Upper lobe of left lung (tissue), 4 donors: ENCODE results near the gene NAA25.

ENCODE experiments used
- POLR2A ChIP-seq, 4 donors: fragments of 450-650 bp; IDR thresholded peaks; one replicate each; pipeline ENCODE4 v1.5.1; 2016 to 2017; ENCODE audit warnings: antibody characterized with exemption in 4 of 4, mild to moderate bottlenecking in 2 of 4
- POLR2AphosphoS5 ChIP-seq, 2 donors: sonication (generic); formaldehyde crosslinking; IDR thresholded peaks; one replicate each; pipeline ENCODE4 v1.5.1; 2017; ENCODE audit warnings: antibody characterized with exemption in 2 of 2
- TF ChIP-seq, protein P1 (sequence below), 6 experiments: fragments of 450-650 bp in 4 of 6; fragments of 200-600 bp in 2 of 6; sonication (generic) in 2 of 6; IDR thresholded peaks; one replicate each; pipeline ENCODE4 v1.5.1; 2016 to 2019; ENCODE audit warnings: antibody characterized with exemption in 6 of 6

DNA sequence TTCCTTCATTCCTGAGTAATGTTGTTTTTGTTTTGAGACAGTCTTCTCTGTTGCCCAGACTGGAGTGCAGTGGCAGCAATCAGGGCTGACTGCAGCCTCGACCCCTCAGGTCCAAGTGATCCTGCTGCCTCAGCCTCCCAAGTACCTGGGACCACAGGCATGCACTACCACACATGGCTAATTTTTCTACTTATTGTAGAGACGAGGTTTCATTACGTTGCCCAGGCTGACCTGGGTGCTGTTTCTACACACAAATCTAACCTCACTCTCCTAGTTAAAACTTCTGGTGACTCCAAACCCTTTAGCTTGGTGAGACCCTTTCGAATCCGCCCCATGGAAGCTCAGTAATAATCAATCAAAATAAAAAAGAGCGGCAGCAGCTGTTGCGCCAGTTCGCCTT is 96.9 kb downstream of the NAA25 start:
- TF ChIP-seq, protein P1, sequence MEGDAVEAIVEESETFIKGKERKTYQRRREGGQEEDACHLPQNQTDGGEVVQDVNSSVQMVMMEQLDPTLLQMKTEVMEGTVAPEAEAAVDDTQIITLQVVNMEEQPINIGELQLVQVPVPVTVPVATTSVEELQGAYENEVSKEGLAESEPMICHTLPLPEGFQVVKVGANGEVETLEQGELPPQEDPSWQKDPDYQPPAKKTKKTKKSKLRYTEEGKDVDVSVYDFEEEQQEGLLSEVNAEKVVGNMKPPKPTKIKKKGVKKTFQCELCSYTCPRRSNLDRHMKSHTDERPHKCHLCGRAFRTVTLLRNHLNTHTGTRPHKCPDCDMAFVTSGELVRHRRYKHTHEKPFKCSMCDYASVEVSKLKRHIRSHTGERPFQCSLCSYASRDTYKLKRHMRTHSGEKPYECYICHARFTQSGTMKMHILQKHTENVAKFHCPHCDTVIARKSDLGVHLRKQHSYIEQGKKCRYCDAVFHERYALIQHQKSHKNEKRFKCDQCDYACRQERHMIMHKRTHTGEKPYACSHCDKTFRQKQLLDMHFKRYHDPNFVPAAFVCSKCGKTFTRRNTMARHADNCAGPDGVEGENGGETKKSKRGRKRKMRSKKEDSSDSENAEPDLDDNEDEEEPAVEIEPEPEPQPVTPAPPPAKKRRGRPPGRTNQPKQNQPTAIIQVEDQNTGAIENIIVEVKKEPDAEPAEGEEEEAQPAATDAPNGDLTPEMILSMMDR (IDR thresholded peaks at IDR 0.05) = no peak
- TF ChIP-seq POLR2A (IDR thresholded peaks at IDR 0.05) = no peak
- TF ChIP-seq POLR2AphosphoS5 (IDR thresholded peaks at IDR 0.05) = no peak
